ENCODE results near the gene FBXL15.

DNA sequence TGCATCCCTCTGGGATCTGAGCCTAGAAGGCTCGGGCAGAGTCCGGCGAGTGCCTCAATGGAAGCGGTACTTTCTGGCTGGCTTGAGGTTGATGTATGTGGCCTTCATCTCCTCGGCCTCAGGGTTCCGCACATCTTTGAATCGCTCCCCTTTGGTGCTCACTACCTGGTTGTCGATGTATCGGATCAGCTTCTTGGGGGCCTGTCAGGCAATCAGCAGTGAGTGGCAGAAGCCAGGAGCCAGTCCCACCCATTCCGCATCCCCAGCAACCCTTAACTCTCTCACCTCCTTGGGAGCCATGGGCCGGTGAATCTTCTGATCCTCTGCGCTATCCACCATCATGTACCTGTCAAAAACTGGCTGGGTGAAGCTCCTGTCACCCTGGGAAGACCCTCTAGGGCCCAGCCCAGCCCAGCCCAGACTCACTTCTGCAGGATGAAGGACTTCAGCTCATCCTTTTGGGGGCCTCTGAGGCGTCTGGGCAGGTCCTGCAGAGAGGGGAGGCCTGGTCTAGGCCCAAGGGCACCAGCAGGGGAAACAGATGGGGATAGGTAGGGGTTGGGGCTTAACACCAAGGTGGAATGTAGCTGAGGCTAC, 2.8 kb downstream of the FBXL15 start:
- no peak for TF ChIP-seq SP1 (IDR thresholded peaks at IDR 0.05)
- TF ChIP-seq, protein P1, sequence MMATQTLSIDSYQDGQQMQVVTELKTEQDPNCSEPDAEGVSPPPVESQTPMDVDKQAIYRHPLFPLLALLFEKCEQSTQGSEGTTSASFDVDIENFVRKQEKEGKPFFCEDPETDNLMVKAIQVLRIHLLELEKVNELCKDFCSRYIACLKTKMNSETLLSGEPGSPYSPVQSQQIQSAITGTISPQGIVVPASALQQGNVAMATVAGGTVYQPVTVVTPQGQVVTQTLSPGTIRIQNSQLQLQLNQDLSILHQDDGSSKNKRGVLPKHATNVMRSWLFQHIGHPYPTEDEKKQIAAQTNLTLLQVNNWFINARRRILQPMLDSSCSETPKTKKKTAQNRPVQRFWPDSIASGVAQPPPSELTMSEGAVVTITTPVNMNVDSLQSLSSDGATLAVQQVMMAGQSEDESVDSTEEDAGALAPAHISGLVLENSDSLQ (IDR thresholded peaks at IDR 0.05), result no peak
